H1 (cell line): ENCODE results near the gene CHST8. TPM values are rescaled to one million over a fixed set of nuclear protein-coding genes. Genes with fewer than 3 reads are reported as not detected.

Source experiments
- CTCF ChIA-PET: fragments of 300-600 bp; sonication (Branson Sonifier 250); formaldehyde crosslinking; loops from one replicate; lab custom pipeline; 2021; ENCODE audit not compliant: partially characterized antibody; lab: Charles Lee
- POLR2A ChIA-PET: fragments of 300-600 bp; sonication (Branson Sonifier 250); formaldehyde crosslinking; loops from one replicate; lab custom pipeline; 2021; ENCODE audit warnings: inconsistent platforms; ENCODE audit not compliant: partially characterized antibody; lab: Charles Lee
- DNase-seq, 2 experiments: peaks; one replicate each; pipeline versions ENCODE4 v3.0.0 to v3.0.0-alpha.2; 2010 to 2022; ENCODE audit warnings: low spot score in 2 of 2, low read depth in 1 of 2, mixed read lengths in 1 of 2
- FAIRE-seq: peaks from 2 replicates; lab custom pipeline; 2011; peaks lifted over from hg19 to GRCh38; lab: Jason Lieb, UNC
- H2AFZ ChIP-seq: 2 replicates; pipeline ENCODE4 v1.8.1; 2012; ENCODE audit warnings: low read length, inconsistent platforms
- H2AK5ac ChIP-seq: 2 replicates; pipeline ENCODE4 v1.6.1; 2013; ENCODE audit warnings: low read depth, low read length
- H2BK120ac ChIP-seq: replicated peaks from 2 replicates; pipeline ENCODE3; 2013; ENCODE audit warnings: low read depth, low read length, inconsistent platforms
- H2BK12ac ChIP-seq: 2 replicates; pipeline ENCODE4 v1.6.1; 2013; ENCODE audit warnings: low read depth, low read length
- H2BK15ac ChIP-seq: 2 replicates; pipeline ENCODE4 v1.6.1; 2013; ENCODE audit warnings: low read length
- H2BK20ac ChIP-seq: 2 replicates; pipeline ENCODE4 v1.6.1; 2013; ENCODE audit warnings: low read length
- H2BK5ac ChIP-seq: 2 replicates; pipeline ENCODE4 v1.6.1; 2013; ENCODE audit warnings: low read depth, low read length
- H3K14ac ChIP-seq: 2 replicates; pipeline ENCODE4 v1.6.1; 2013; ENCODE audit warnings: inconsistent platforms; ENCODE audit not compliant: insufficient read length
- H3K18ac ChIP-seq: 2 replicates; pipeline ENCODE4 v1.6.1; 2013; ENCODE audit warnings: low read length; ENCODE audit errors: extremely low read depth
- H3K23ac ChIP-seq: 2 replicates; pipeline ENCODE4 v1.6.1; 2013; ENCODE audit warnings: inconsistent platforms; ENCODE audit not compliant: insufficient read length
- H3K23me2 ChIP-seq: 2 replicates; pipeline ENCODE4 v1.6.1; 2013; ENCODE audit warnings: low read depth, low read length
- H3K27ac ChIP-seq: 2 replicates; pipeline ENCODE4 v1.6.1; 2011; ENCODE audit warnings: low read depth, low read length, inconsistent platforms
- H3K27me3 ChIP-seq, 4 experiments: replicated peaks in 1 of 4; 1 replicate in 1 of 4; 2 replicates in 3 of 4; pipeline versions ENCODE4 v1.6.1 to v1.8.1; 2011 to 2013; ENCODE audit warnings: low read length in 3 of 4, mild to moderate bottlenecking in 3 of 4, inconsistent platforms in 2 of 4, mixed read lengths in 2 of 4, moderate library complexity in 1 of 4; ENCODE audit not compliant: control insufficient read depth in 3 of 4, insufficient read depth in 3 of 4; ENCODE audit errors: extremely low read depth in 1 of 4
- H3K36me3 ChIP-seq, 4 experiments: 2 replicates each; pipeline versions ENCODE4 v1.6.1 to v1.8.1; 2011 to 2013; ENCODE audit warnings: mild to moderate bottlenecking in 4 of 4, low read length in 3 of 4, moderate library complexity in 2 of 4, control low read depth in 1 of 4, inconsistent platforms in 1 of 4; ENCODE audit not compliant: insufficient read depth in 4 of 4, control insufficient read depth in 2 of 4
- H3K4ac ChIP-seq: replicated peaks from 2 replicates; pipeline ENCODE3; 2013; ENCODE audit warnings: low read length, low read depth, mixed read lengths, inconsistent platforms; ENCODE audit not compliant: insufficient read length
- H3K4me1 ChIP-seq, 4 experiments: replicated peaks in 1 of 4; 1 replicate in 1 of 4; 2 replicates in 3 of 4; pipeline versions ENCODE4 v1.6.1 to v1.8.1; 2011 to 2013; ENCODE audit warnings: low read length in 3 of 4, inconsistent platforms in 2 of 4, mixed read lengths in 1 of 4; ENCODE audit not compliant: insufficient read depth in 4 of 4, control insufficient read depth in 3 of 4
- H3K4me2 ChIP-seq, 2 experiments: 2 replicates each; pipeline versions ENCODE4 v1.6.1 to v1.8.1; 2011 to 2013; ENCODE audit warnings: low read depth in 2 of 2, low read length in 2 of 2, control low read depth in 1 of 2, inconsistent platforms in 1 of 2, mild to moderate bottlenecking in 1 of 2; ENCODE audit not compliant: insufficient read depth in 1 of 2
- H3K4me3 ChIP-seq, 4 experiments: fragments of 200-600, 300-600 bp in 1 of 4; sonication (generic), shearing (Covaris generic), sonication (Bioruptor Twin) in 1 of 4; 2 replicates each; pipeline versions ENCODE4 v1.5.1 to v1.8.1; 2011 to 2016; ENCODE audit warnings: low read length in 4 of 4, low read depth in 3 of 4, control low read depth in 2 of 4, inconsistent platforms in 2 of 4, mild to moderate bottlenecking in 2 of 4, mixed read lengths in 1 of 4, moderate library complexity in 1 of 4; ENCODE audit not compliant: insufficient read depth in 2 of 4; ENCODE audit errors: extremely low read depth in 1 of 4
- H3K56ac ChIP-seq: replicated peaks from 2 replicates; pipeline ENCODE3; 2013; ENCODE audit warnings: low read depth, mild to moderate bottlenecking, mixed read lengths, low read length, inconsistent platforms; ENCODE audit not compliant: insufficient read length
- H3K79me1 ChIP-seq: 2 replicates; pipeline ENCODE4 v1.6.1; 2013; ENCODE audit warnings: low read depth, low read length, control low read depth
- H3K79me2 ChIP-seq, 2 experiments: 2 replicates each; pipeline versions ENCODE4 v1.6.1 to v1.8.1; 2012 to 2013; ENCODE audit warnings: low read length in 2 of 2, mild to moderate bottlenecking in 2 of 2, inconsistent platforms in 1 of 2; ENCODE audit not compliant: insufficient read depth in 2 of 2, control insufficient read depth in 1 of 2
- H3K9ac ChIP-seq, 4 experiments: replicated peaks in 1 of 4; 1 replicate in 1 of 4; 2 replicates in 3 of 4; pipeline versions ENCODE4 v1.6.1 to v1.8.1; 2011 to 2013; ENCODE audit warnings: low read depth in 3 of 4, low read length in 3 of 4, control low read depth in 2 of 4, mild to moderate bottlenecking in 2 of 4, moderate library complexity in 2 of 4, inconsistent platforms in 1 of 4; ENCODE audit errors: extremely low read depth in 1 of 4
- H3K9me3 ChIP-seq, 2 experiments: 2 replicates each; pipeline versions ENCODE4 v1.6.1 to v1.8.1; 2012 to 2013; ENCODE audit warnings: mild to moderate bottlenecking in 2 of 2, moderate library complexity in 2 of 2, control low read depth in 1 of 2, inconsistent platforms in 1 of 2, low read depth in 1 of 2, low read length in 1 of 2, mixed read lengths in 1 of 2; ENCODE audit not compliant: insufficient read depth in 2 of 2
- H4K20me1 ChIP-seq, 2 experiments: replicated peaks in 1 of 2; 2 replicates each; pipeline versions ENCODE3 to v1.8.1; 2011 to 2013; ENCODE audit warnings: inconsistent platforms in 2 of 2, low read length in 2 of 2, mild to moderate bottlenecking in 1 of 2; ENCODE audit not compliant: insufficient read depth in 2 of 2, control insufficient read depth in 1 of 2
- H4K5ac ChIP-seq: 2 replicates; pipeline ENCODE4 v1.6.1; 2013; ENCODE audit warnings: low read length, low read depth, mixed read lengths, inconsistent platforms; ENCODE audit not compliant: insufficient read length
- H4K8ac ChIP-seq: 2 replicates; pipeline ENCODE4 v1.8.0; 2013; ENCODE audit warnings: mild to moderate bottlenecking, moderate library complexity, low read length, inconsistent platforms; ENCODE audit not compliant: insufficient read depth; ENCODE audit errors: extremely low read depth
- H4K91ac ChIP-seq: replicated peaks from 2 replicates; pipeline ENCODE3; 2013; ENCODE audit warnings: low read length, mixed read lengths, inconsistent platforms; ENCODE audit not compliant: insufficient read length
- SAP30 ChIP-seq: fragments of 300-600 bp; sonication (generic); IDR thresholded peaks from 2 replicates; pipeline ENCODE4 v1.7.1; 2012; ENCODE audit warnings: low read length, moderate library complexity, mild to moderate bottlenecking, inconsistent platforms; ENCODE audit not compliant: insufficient read depth, insufficient replicate concordance
- ZNF274 ChIP-seq: IDR thresholded peaks from 2 replicates; pipeline ENCODE4 v1.7.0; 2012; ENCODE audit warnings: low read length, borderline replicate concordance; ENCODE audit errors: extremely low read depth
- WGBS, 2 experiments: shearing (Covaris generic) in 1 of 2; methylation state at CpG; one replicate each; pipeline versions ENCODE4 v1.1.6 to v1.1.7; 2013 to 2015; ENCODE audit warnings: low lambda C conversion rate in 2 of 2, mixed read lengths in 2 of 2, inconsistent platforms in 1 of 2, low coverage in 1 of 2, missing lambda C conversion rate in 1 of 2; ENCODE audit not compliant: insufficient replicate concordance in 2 of 2, insufficient coverage in 1 of 2, insufficient read length in 1 of 2; ENCODE audit errors: extremely low coverage in 1 of 2, missing lambda C conversion rate in 1 of 2; 5-methylcytosine and 5-hydroxymethylcytosine counted together
- polyA plus RNA-seq, 7 experiments: library from polyadenylated mRNA; depleted of rRNA in 3 of 7; stranded (reverse) in 5 of 7; unstranded in 2 of 7; fragments of >200 nt in 5 of 7; fragments of 200-250 nt in 2 of 7; gene quantifications; 1 replicate in 5 of 7; 2 replicates in 1 of 7; 4 replicates in 1 of 7; pipeline versions ENCODE4 v1.2.1 to v1.2.3, GENCODE V29; 2011 to 2013; ENCODE audit warnings: missing spikeins in 2 of 7, mixed read lengths in 2 of 7
- total RNA-seq: library from RNA; stranded (reverse); fragmentation: NEBNext Ultra II Directional; extraction: Animal tissue kit (Norgen Biotek cat#: 25700); gene quantifications from 2 replicates; pipeline ENCODE4 v1.2.1, GENCODE V29; 2021

CHST8 gene
- total and polyA plus RNA-seq, 2 of the 8 experiments (the other 6 are each of a cell fraction or from before 2014, with no cell fraction given), result 10.8 to 28.2 TPM

DNA sequence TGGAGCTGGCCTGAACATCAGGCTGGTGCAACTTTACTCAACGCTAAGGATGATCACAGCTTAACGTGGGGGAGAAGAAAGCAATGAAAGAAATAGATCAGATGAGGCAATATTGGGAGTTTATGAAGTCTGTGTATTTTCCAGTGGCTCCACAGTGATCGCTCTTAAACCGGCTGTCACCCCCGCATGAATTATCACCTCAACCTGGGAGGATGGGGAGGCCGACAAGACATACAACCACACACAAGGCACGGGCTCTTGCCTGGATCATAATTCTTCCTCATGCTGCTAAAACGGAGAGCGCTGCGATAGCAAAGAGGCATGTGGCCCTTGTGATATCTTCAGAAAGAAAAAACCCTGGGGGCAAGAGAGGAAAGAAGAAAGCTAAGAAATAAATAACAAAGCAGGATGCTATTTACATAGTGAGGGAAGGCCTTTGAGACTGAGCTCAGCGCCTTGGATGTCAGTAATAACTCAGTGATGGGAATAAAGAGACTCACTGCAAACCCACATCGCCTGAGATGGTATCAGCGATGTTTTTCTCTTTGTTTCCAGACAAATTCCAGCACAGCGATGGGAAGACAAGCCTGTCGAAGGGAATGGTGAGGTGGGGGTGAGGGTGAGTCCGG, 19.1 kb upstream of the CHST8 start:
- no peaks in the 10 kb centered on the region for H3K27me3 ChIP-seq
- no peak overlapping the region for H3K27ac ChIP-seq
- H2BK12ac ChIP-seq, result peak overlapping the region; percentile 61; the same call in 1 of the 2 replicates
- no peak for FAIRE-seq
- peak overlapping the region; percentile 68; the same call in 1 of the 2 replicates for H2BK5ac ChIP-seq
- H3K9ac ChIP-seq, result no peak overlapping the region
- 0 out of 2 replicates have a peak overlapping the region, but pooled peaks have one; percentile 43 for H2AFZ ChIP-seq
- POLR2A ChIA-PET, result interaction anchor here (0.7 to 1.6 kb wide), 2 partner anchors 19 to 229 kb away, joined by 3 to 5 read pairs; partner anchors contain the start of gene CEBPG
- H3K4me1 ChIP-seq, result peaks cover 1 to 4% (median 3%) of the 10 kb centered on the region in 4 experiments; a peak in 5 of 7 replicates
- H4K91ac ChIP-seq, result no peak overlapping the region
- no peaks in the 10 kb centered on the region for H3K23me2 ChIP-seq
- no peaks in the 10 kb centered on the region for H3K79me1 ChIP-seq
- H4K5ac ChIP-seq, result no peak overlapping the region
- no peaks in the 10 kb centered on the region for H4K20me1 ChIP-seq
- no peak overlapping the region for H3K23ac ChIP-seq
- 87% methylated on average over 13 of the region's 16 CpGs; no CpG with 5 or more reads in 1 of the 2 experiments for WGBS, 2 experiments
- DNase-seq, result no peak
- peak overlapping the region in 1 of 2 experiments; percentile 32; a peak in 1 of 4 replicates for H3K4me2 ChIP-seq
- no peak overlapping the region for H3K4me3 ChIP-seq
- no peak for TF ChIP-seq SAP30
- no peak for TF ChIP-seq ZNF274
- H2BK120ac ChIP-seq, result no peak overlapping the region
- H3K79me2 ChIP-seq, result no peaks in the 10 kb centered on the region
- CTCF ChIA-PET, result interaction anchor here (1.0 to 1.2 kb wide), 2 partner anchors 76 to 158 kb away, joined by 3 read pairs; no protein-coding TSS in a partner anchor
- H2BK15ac ChIP-seq, result no peak overlapping the region
- H2AK5ac ChIP-seq, result peak overlapping the region; percentile 57; the same call in 1 of the 2 replicates
- H3K18ac ChIP-seq, result peak overlapping the region; percentile 34; the same call in 1 of the 2 replicates
- peaks cover 9 to 11% of the 10 kb centered on the region in 2 experiments; a peak in 3 of 4 replicates for H3K9me3 ChIP-seq
- H3K14ac ChIP-seq, result no peak overlapping the region
- no peak overlapping the region for H4K8ac ChIP-seq
- H3K4ac ChIP-seq, result no peak overlapping the region
- H3K36me3 ChIP-seq, result no peaks in the 10 kb centered on the region
- no peak overlapping the region for H3K56ac ChIP-seq
- H2BK20ac ChIP-seq, result peak overlapping the region; percentile 75; the same call in 1 of the 2 replicates
